Duodenal mucosa (tissue), 2 donors: ENCODE data around the gene FIBCD1.

Source experiments
- H3K27ac ChIP-seq: one replicate; pipeline ENCODE4 v1.7.0; 2013; ENCODE audit warnings: low read depth, low read length
- H3K27me3 ChIP-seq, 2 donors: one replicate each; pipeline ENCODE4 v1.7.0; 2013; ENCODE audit warnings: low read length in 2 of 2, control low read depth in 1 of 2; ENCODE audit not compliant: insufficient read depth in 2 of 2, control insufficient read depth in 1 of 2
- H3K36me3 ChIP-seq, 2 donors: one replicate each; pipeline ENCODE4 v1.7.0; 2013; ENCODE audit warnings: low read length in 2 of 2, control low read depth in 1 of 2; ENCODE audit not compliant: insufficient read depth in 2 of 2, control insufficient read depth in 1 of 2
- H3K4me1 ChIP-seq, 2 donors: one replicate each; pipeline ENCODE4 v1.7.0; 2013; ENCODE audit warnings: low read length in 2 of 2, control low read depth in 1 of 2; ENCODE audit not compliant: insufficient read depth in 2 of 2, control insufficient read depth in 1 of 2
- H3K4me3 ChIP-seq, 2 donors: one replicate each; pipeline ENCODE4 v1.7.0; 2013; ENCODE audit warnings: low read length in 2 of 2, low read depth in 1 of 2
- H3K9ac ChIP-seq, 2 donors: one replicate each; pipeline ENCODE4 v1.7.0; 2013; ENCODE audit warnings: low read length in 2 of 2, low read depth in 1 of 2
- H3K9me3 ChIP-seq, 2 donors: one replicate each; pipeline ENCODE4 v1.7.0; 2013; ENCODE audit warnings: low read length in 2 of 2, control low read depth in 1 of 2; ENCODE audit not compliant: control insufficient read depth in 1 of 2

The FIBCD1 gene

DNA sequence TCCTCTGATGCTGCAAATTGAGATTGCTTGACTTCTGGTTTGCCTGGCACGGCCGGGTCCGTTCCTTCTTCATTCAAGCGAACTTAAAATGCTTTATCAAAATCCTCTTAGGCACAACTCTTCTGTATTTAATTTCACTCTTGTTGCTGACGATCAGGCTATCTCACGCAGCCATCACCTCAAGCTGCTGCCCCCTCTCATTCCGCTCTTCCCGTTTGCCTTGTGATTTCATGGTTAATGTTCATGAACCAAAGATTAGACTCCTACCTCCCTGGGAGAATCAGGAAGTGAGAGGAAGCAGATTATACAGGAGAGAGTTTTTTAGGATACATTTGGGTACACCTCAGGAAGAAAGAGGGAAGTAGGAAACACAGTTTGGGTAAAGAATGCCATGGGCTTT lies 65.1 kb downstream of the FIBCD1 start:
- Histone ChIP-seq H3K4me1 (peaks cover 23 to 31% of the 10 kb centered on the region in 2 donors), H3K9me3 (no peaks in the 10 kb centered on the region), H3K36me3 (peaks cover 31 to 73% of the 10 kb centered on the region in 2 donors), H3K4me3 (no peak overlapping the region), H3K27ac (no peak overlapping the region), H3K9ac (no peak overlapping the region), H3K27me3 (no peaks in the 10 kb centered on the region)

DNA sequence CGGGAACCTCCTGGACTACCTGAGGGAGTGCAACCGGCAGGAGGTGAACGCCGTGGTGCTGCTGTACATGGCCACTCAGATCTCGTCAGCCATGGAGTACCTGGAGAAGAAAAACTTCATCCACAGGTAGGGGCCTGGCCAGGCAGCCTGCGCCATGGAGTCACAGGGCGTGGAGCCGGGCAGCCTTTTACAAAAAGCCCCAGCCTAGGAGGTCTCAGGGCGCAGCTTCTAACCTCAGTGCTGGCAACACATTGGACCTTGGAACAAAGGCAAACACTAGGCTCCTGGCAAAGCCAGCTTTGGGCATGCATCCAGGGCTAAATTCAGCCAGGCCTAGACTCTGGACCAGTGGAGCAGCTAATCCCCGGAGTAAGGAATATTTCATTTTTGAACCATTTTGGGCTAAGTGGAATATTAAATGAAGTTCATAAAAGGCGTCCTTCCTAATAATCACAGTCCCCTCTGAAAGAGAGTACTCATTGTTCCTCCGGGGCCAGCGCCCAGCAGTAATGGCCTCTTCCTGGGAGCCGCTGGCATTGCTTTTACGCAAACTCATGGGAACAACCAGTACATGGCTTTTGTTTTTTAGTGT lies 66.0 kb downstream of the FIBCD1 start:
- no peaks in the 10 kb centered on the region for H3K27me3 ChIP-seq
- no peak overlapping the region for H3K9ac ChIP-seq
- H3K4me1 ChIP-seq: peaks cover 23 to 31% of the 10 kb centered on the region in 2 donors
- H3K36me3 ChIP-seq: peaks cover 27 to 63% of the 10 kb centered on the region in 2 donors
- H3K4me3 ChIP-seq: no peak overlapping the region
- no peak overlapping the region for H3K27ac ChIP-seq
- no peaks in the 10 kb centered on the region for H3K9me3 ChIP-seq

DNA sequence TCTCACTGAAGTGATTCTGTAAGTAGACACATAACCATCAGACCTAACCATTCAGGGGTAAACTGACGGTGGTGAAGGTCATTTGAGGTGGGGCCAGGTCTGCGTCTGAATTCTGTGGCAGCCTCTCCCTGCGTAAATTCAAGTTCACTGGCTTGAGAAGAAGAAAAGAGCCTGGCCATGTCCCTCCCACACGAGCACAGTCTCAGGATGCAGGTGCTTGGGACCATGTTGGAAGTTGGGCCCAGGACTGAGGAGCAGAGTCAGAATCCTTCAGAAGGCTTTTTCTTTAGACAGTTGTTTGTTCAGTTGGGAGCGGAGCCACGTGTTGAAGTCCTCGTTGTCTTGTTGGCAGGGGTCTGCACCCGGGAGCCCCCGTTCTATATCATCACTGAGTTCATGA lies 66.5 kb downstream of the FIBCD1 start:
- Histone ChIP-seq H3K9ac (no peak overlapping the region), H3K4me1 (peaks cover 23 to 31% of the 10 kb centered on the region in 2 donors), H3K4me3 (no peak overlapping the region), H3K36me3 (peaks cover 27 to 64% of the 10 kb centered on the region in 2 donors), H3K27ac (no peak overlapping the region), H3K9me3 (no peaks in the 10 kb centered on the region), H3K27me3 (no peaks in the 10 kb centered on the region)

DNA sequence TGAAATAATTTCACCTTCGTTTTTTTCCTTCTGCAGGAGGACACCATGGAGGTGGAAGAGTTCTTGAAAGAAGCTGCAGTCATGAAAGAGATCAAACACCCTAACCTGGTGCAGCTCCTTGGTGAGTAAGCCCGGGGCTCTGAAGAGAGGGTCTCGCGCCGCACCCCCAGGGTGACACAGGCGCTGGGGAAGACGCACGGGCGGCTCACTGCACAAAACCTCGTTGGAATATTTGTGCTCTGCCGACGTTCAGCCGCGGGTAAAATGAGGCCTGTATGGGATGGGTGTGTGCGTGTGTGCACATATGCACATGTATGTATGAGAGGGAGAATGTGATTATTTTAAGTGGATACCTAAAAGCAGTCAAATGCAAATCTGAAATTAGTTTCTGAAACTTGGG lies 67.0 kb downstream of the FIBCD1 start:
- no peak overlapping the region for H3K9ac ChIP-seq
- no peak overlapping the region for H3K27ac ChIP-seq
- peaks cover 27 to 64% of the 10 kb centered on the region in 2 donors for H3K36me3 ChIP-seq
- no peak overlapping the region for H3K4me3 ChIP-seq
- no peaks in the 10 kb centered on the region for H3K9me3 ChIP-seq
- peaks cover 23 to 34% of the 10 kb centered on the region in 2 donors for H3K4me1 ChIP-seq
- no peaks in the 10 kb centered on the region for H3K27me3 ChIP-seq

DNA sequence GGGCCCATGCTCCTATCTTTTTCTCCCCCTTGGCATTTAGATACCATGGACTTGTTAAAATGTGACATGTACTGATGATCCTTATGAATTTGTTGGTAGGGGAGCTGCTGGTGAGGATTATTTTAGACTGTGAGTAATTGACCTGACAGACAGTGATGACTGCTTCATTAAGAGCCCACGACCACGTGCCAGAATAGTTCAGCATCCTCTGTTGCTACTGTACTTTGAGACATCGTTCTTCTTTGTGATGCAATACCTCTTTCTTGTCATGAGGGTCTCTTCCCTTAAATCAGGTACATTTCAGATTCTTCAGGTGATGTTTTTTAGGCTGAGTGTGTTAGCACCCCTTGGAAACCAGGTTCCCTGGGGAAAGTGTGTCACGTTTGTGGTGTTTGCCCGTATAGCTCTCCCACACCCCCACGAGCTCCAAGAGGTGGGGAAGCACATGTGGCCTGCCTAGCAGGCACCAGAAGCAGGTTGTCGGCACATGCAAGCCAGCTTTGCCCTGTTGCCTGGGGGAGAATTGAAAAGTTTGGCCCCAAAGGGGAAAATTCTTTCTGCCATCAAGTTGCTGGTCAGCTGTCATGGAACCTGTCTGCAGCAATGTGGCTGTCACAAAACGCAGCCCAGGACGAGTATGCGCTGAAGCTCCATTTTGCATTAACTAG lies 67.5 kb downstream of the FIBCD1 start:
- no peaks in the 10 kb centered on the region for H3K27me3 ChIP-seq
- H3K4me1 ChIP-seq: peaks cover 23 to 34% of the 10 kb centered on the region in 2 donors
- H3K9me3 ChIP-seq: no peaks in the 10 kb centered on the region
- H3K27ac ChIP-seq: no peak overlapping the region
- no peak overlapping the region for H3K4me3 ChIP-seq
- H3K36me3 ChIP-seq: peaks cover 27 to 62% of the 10 kb centered on the region in 2 donors
- no peak overlapping the region for H3K9ac ChIP-seq

DNA sequence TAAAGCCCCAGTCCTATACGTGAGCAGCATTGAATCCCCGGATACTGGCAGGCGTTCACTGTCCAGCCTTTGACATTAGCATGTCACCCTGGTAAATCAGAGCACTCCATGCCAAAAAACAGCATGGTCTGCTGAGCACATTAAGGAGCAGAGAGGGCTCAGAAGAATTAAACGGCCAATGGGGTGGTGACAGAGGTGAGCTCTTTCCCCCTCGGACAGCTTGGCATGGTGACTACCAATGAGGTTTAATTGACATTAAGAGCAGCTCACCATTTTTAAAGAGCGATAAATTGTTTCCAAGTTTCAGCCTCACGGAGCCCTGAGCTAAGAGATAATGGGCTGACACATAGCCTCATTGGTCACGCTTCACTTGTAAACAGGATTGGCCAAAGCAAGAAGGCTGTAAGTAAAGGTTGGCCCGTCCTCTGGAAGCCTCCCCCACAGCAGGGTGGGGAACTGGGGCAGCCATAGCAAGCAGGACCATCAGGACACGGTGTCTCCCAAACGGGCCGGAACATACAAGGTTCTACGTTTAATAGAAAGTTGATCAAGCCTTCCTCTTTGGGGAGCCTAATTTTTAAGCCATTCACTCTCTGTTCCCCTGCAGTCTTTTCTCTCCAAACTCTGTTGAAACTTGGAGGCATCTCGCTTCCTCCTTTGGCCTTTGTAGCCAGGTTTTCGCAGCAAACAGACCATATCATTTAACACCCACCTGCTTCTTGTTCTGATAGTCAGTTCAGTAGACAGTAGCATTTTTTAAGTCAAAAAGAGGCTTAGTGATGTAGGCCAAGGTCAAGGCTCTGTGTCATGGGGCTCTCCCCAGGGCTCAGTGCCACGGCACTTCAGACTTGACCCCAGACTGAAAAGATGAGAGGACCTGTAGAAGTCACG lies 68.3 kb downstream of the FIBCD1 start:
- Histone ChIP-seq H3K27me3 (no peaks in the 10 kb centered on the region), H3K9me3 (no peaks in the 10 kb centered on the region), H3K27ac (no peak overlapping the region), H3K9ac (no peak overlapping the region), H3K4me1 (peaks cover 23 to 34% of the 10 kb centered on the region in 2 donors), H3K4me3 (no peak overlapping the region), H3K36me3 (peaks cover 27 to 62% of the 10 kb centered on the region in 2 donors)

DNA sequence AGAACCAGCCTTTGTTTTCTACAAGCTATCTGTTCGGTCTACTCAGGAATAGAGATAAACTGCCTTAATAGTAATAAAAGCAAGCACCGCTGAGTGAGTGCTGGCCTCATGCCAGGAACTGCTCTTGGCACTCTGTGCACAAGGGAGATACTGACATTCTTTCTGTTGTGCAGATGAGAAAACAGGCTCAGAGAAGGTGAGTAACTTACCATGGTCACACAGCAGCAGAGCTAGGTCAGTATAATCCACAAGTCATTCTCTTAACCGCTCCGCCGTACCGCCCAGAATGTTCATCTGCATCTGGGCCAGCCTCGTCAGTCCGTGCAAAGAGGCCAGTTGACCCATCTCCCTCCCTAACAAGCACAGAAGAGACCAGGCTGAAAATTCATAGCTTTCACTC lies 69.8 kb downstream of the FIBCD1 start:
- Histone ChIP-seq H3K9ac (no peak overlapping the region), H3K27me3 (no peaks in the 10 kb centered on the region), H3K4me3 (no peak overlapping the region), H3K4me1 (peaks cover 23 to 28% of the 10 kb centered on the region in 2 donors), H3K36me3 (peaks cover 26 to 59% of the 10 kb centered on the region in 2 donors), H3K9me3 (no peaks in the 10 kb centered on the region), H3K27ac (no peak overlapping the region)

DNA sequence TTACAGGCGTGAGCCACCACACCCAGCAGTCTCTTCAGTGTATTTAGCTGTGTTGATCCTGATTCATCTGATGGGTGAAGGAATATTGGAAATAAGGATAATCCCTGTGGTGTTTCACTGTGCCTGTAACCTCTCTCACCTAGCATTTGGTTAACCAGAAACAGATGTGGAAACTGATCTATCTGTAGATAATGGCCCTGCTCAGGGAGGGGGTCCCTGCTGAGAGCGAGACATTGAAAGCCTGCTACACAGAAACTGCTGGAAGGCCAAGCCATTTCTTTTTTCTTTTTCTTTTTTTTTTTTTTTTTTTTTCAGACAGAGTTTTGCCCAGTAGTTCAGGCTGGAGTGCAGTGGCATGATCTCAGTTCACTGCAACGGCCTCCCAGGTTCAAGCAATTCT lies 70.8 kb downstream of the FIBCD1 start:
- no peak overlapping the region for H3K4me3 ChIP-seq

DNA sequence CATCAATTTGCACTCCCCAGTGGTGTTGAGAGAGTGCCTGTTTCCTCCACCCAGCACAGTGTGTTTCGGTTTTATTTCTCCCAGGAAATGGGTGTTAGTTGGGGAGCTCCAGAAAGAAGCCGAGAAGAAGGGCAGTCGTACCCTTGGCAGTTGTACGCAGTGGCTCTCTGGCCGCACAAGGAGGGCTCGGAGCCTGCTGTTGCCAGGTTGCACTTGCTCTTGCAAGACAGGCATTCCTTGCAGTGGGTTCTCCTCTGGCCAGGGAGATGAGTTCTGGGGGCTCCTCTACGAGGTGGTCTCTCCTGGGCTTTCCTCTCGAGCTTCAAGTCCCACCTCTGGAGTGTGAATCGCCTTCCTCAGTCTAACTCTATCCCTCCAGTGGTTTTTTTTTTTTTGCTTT lies 71.5 kb downstream of the FIBCD1 start:
- Histone ChIP-seq H3K27me3 (no peaks in the 10 kb centered on the region), H3K9me3 (no peaks in the 10 kb centered on the region), H3K36me3 (peaks cover 28 to 51% of the 10 kb centered on the region in 2 donors), H3K9ac (no peak overlapping the region), H3K4me1 (peaks cover 11 to 16% of the 10 kb centered on the region in 2 donors), H3K27ac (no peak overlapping the region), H3K4me3 (no peak overlapping the region)

More for the DNA sequence above, 70.8 kb downstream of the FIBCD1 start:
- Histone ChIP-seq H3K9me3 (no peaks in the 10 kb centered on the region), H3K27ac (no peak overlapping the region), H3K27me3 (no peaks in the 10 kb centered on the region), H3K9ac (no peak overlapping the region), H3K4me1 (peaks cover 18 to 21% of the 10 kb centered on the region in 2 donors), H3K36me3 (peaks cover 22 to 51% of the 10 kb centered on the region in 2 donors)

DNA sequence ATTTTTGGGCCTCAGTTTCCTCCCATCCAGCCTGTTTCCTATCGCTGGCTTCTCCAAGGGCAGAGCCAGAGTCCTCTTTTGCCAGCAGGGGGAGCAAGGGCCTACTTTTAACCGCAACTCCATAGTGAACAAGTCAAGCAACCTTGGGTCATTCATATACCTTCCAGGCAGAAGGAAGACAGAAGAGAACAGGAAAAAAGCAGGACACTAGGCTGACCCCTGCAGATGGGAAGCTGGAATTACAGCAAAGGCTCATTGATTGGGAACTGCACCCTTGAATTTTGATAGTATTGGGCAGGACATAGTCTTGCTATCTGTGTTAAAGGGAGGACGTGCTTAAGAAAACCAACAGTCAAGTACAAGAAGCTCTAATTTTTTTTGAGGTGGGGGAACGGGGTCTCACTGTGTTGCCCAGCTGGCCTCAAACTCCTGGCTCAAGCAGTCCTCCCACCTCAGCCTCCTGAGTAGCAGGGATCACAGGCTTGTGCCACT lies 72.5 kb downstream of the FIBCD1 start:
- Histone ChIP-seq H3K9me3 (no peaks in the 10 kb centered on the region), H3K4me3 (no peak overlapping the region), H3K36me3 (peaks cover 21 to 44% of the 10 kb centered on the region in 2 donors), H3K4me1 (peaks cover 7 to 8% of the 10 kb centered on the region in 2 donors), H3K27me3 (no peaks in the 10 kb centered on the region), H3K9ac (no peak overlapping the region), H3K27ac (no peak overlapping the region)
